GM10266 (cell line): ENCODE measurements around the gene GALNT17.

Source experiments
- DNase-seq: peaks from one replicate; pipeline ENCODE4 v3.0.0; 2012; ENCODE audit errors: extremely low spot score
- CTCF ChIP-seq: IDR thresholded peaks from 2 replicates; pipeline ENCODE4 v1.5.1; 2012; ENCODE audit warnings: mild to moderate bottlenecking, low read depth; ENCODE audit not compliant: control insufficient read depth, insufficient read depth; ENCODE audit errors: missing control alignments

Gene GALNT17

GRCh38 chr7:71485586-71485985 is 353.6 kb downstream of the GALNT17 start:
- no peak for DNase-seq
- no peak for TF ChIP-seq CTCF

GRCh38 chr7:71486414-71486813 is 354.5 kb downstream of the GALNT17 start:
- DNase-seq, result no peak
- TF ChIP-seq CTCF, result no peak

DNA sequence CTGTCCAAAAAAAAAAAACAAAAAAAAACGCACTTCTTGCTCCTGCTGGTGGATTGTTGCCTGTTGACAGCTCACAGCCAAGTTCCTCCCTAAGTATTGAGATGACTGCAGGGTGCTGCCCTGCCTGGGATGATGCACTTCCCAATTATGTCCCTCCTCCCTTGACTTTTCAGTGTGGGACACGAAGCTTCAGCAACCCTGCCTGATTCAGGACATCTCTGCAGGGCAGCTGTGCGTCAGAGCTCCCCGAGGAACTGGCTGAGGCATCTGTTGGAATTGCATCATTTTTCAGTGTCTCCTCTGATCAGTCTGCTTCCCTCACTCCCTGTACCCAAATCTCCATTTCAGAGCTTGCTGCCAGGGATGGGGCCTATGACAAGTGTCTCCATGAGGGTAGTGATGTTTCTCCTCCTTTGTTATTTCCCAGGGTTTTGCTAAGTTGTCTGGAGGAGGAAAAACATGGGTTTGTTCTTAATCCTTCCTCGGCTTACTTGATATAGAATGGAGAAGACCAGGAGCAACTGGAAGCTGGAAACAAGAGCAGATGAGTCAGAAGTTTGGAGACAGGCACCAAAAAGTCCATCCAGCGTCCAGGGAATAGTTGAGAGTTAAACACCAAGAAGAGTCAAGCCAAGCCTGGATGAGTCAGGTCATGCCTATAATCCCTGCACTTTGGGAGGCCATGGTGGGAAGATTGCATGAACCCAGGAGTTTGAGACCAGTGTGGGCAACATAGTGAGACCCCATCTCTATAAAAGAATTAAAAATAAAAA is 355.1 kb downstream of the GALNT17 start:
- TF ChIP-seq CTCF, result no peak
- no peak for DNase-seq

GRCh38 chr7:71488308-71488707 is 356.4 kb downstream of the GALNT17 start:
- TF ChIP-seq CTCF, result no peak
- DNase-seq, result no peak

DNA sequence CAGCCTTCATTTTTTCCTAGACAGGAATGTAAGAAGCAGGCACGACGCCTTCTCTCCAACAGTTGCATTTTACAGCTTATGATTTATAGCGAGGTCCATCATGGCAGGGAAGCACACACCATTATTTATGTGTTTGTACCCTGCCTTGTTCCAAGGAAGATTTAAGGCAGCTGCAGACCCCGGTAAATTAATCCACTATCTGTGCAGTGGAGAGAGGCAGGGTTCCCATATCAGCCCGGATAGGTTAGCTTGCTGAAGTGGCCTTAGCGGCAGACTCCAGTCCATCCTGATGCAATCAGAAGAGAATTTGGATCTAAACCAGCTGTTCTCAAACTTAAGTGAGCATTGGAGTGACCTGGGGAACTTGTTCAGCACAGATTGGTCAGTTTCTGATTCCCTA is 359.4 kb downstream of the GALNT17 start:
- no peak for DNase-seq
- no peak for TF ChIP-seq CTCF

DNA sequence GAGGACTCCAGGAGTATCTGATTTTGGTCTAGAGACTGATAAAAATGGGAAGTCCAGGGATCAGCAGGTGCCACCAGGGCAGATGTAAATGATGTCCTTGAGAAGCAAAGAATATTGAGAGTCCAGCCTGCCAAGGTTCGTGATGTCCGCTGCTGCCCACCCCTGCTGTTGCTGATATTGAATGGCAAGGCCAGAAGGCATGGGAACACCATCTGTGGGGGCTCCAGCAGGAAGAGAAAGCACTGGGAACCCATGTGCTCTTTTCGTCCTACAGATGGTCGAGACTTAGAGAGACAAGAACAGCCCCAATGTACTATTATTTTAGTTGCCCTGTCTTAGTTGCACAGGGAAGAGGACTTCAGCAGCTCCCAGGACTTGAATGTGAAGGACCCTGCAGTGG is 363.9 kb downstream of the GALNT17 start:
- DNase-seq, result no peak
- no peak for TF ChIP-seq CTCF

- no peak for TF ChIP-seq CTCF
- no peak for DNase-seq
Observed at GRCh38 chr7:71497256-71497946, 365.5 kb downstream of the GALNT17 start.
